ENCODE measurements around the gene MACROD2. TPM values are rescaled to one million over a fixed set of nuclear protein-coding genes. Genes with fewer than 3 reads are reported as not detected.

The MACROD2 gene
- total RNA-seq, 1 experiment from 2014 or later = 0.24 TPM

DNA sequence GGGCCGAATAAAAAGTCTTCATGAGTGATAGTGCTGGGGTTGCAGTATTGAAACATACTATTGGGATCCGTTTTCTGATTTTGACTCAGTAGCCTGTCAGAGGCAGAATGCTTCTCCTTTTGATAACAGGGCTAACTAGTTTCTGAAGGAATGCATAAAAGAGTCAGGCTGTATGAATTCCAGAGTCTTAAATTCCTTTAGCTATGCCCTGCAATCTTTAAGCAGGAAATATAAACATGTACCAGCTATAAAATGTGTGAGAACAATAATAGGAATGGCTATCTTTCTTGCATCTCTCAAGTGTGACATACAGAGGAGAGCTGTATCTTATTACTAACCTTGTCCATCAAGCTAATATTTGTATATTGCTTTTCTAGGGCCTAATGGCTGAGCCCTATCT lies 1660.8 kb downstream of the MACROD2 start:
- DNase-seq (ENCODE audit: low read depth) = no peak

DNA sequence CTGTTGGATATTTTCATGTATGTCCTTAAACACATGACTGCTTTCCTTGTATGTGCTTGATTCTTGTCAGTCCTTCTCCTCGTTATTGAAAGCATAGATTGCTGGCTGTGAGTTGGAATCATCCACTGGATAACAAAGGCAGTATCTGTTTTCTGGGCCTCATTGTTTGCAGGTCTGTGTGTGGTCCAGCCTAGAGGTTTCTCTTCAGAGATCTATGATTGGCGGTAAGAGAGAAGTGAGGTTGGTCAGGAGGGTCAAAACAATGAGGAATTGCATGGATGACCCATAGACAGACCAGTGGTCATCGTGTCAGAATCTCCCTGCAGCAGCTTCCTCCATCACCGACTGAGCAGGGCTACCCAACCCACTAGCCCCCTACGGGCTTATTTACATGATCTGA lies 1663.0 kb downstream of the MACROD2 start:
- DNase-seq (ENCODE audit: low read depth) = no peak

DNA sequence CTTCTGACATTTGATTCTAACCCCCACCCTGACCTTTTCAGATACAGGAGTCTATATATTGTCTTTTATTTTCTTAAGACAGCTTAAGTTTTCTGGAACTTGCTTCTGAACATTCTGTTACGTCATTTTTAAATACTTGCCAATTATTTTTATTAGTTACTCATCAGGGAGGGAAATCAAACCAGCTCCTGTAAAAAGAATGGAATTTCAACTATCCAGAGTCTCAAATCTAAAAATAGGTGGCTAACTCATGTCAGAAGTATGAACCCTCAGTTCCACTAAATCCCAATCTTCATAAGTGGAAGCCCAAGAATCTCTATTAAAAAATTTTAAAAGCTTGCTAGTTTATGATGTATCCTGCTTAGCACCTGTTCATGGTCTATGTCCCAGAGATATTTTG lies 1677.9 kb downstream of the MACROD2 start:
- DNase-seq (ENCODE audit: low read depth) = no peak

DNA sequence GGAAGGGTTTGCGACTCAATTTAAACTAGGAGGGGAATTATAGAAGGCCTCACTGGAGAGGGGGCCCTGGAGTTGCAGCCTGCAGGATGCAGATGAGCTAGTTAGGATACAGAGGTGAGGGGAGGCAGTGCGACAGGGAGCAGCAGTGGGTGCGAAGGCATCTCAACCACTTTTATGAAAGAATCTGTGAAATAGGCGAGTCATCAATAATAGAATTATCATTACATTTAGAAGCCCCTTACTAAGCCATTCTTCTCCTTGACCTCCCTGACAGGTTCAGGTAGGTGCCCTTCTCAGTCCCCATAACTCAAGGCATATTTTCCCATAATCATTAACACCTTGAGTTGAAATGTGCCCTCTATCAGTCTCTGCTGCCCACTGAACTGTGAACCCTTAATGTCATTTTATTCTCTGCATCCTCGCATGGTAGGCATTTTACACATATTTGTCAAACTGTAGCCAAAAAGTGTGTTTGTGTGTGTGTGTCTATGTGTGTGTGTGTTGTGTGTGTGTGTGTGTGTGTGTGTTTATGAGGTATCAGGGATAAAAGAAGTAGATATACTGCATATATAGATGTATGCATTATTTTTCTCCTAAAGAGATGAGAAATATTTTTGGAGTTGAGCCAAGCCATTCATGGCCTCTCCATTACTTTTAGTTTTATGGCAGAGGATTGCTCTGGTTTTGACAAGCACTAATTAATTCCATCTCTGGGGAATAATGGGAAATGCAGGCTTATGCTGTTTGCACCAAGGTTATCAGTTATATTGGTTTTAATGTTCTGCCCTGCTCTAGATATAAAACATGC lies 1679.1 kb downstream of the MACROD2 start:
- DNase-seq (ENCODE audit: low read depth) = no peak

DNA sequence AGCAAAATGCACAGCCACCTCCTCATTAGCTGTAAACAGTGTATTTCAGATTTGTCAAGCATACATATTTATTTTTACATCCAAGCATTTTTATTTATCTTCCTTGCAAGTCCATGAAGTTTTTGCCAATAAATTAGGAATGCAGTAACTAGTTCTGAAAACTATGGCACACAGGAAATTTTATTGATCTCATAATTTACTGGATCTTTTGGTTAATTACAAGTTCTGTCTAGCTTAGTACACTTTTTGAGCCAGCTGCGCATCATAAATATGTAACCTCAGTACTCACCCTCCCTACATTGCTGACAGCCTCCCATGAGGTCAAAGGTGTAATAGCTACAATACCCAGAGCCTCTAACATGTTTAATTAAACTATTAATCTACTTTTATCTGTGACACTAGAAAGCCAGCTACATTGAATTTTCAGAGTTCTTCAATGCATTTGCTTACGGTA lies 1679.8 kb downstream of the MACROD2 start:
- no peak for DNase-seq (ENCODE audit: low read depth)

DNA sequence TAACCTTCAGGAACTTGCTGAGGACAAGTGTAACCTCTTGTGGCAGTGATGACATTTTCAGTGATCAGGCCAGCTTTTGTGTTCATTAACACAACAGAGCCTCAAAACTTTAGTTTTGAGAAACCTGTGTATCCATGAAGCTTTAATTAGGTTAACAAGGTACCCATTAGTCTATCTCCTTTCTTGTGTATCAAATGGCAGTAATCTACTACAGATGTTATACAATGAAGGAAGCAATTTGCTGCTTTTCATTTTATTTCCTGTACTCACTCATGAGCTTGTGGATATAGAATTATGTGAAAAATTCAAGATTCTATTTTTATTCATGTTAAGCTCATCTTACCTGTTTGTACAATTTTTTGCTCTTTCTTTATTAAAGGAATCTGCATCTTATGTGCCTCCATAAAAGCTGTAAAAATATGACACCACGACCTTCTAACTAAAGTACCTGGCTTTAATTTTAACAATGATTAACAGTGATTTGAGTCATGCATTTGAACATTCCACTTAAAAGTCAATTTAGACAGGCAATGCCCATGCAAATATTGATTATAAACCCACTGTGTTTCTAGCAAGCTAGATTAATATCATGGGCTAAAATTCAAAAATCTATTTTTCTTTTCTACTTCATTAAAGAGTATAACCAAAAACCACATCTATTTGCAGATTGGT lies 1680.6 kb downstream of the MACROD2 start:
- DNase-seq (ENCODE audit: low read depth) = no peak

DNA sequence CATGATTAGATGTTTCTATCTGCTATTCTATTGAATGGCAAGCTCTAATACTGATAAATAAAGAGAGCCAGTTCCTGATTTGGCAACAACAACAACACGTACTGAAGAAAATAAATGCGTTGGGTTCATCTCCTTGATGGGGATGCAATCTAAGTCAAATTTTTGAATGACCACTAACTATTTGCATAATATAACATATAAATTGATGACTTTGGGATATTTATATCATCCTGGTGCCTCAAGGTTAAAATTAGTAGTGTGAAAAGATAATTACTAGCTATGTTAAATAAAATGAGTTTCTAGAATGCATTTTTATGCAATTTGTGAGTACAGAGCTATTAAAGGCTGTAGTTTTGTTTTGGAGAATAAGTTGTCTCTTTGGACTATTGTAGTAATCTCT lies 1681.5 kb downstream of the MACROD2 start:
- DNase-seq (ENCODE audit: low read depth) = no peak

DNA sequence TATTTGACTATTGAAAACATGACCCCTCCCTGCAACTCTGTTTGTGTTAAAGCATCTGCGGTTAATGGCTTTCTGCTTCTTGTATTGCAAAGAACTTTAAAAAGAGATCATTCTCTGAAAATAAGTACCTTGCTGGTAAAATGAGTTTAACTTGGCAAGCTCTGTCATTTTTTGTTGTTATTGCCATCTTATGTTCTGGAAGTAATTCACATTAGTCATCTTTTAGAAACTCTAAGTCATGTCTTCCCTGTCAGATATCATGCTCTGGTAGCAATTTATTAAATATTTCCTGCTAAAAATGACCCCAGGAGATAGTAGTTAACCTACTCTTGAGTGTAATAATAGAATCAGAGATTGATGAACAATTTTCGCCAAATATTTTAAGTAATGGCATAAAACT lies 1687.4 kb downstream of the MACROD2 start:
- DNase-seq (ENCODE audit: low read depth) = no peak

DNA sequence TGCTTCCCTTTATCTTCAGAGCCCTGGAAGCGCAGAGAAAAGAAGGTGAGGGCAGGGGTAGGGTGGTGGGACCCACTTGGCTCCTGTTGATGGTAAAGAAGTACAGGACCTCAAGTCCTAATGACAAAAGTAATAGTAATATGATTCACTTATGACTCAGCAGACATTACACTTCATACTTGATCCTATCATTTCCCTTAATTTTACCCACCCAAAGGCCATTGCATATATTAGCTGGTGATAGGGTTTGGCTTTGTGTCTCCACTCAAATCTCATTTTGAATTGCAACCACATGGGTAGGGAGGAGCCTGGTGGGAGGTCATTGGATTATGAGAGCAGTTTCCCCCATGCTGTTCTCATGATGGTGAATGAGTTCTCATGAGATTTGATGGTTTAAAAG lies 1697.3 kb downstream of the MACROD2 start:
- DNase-seq (ENCODE audit: low read depth) = no peak

DNA sequence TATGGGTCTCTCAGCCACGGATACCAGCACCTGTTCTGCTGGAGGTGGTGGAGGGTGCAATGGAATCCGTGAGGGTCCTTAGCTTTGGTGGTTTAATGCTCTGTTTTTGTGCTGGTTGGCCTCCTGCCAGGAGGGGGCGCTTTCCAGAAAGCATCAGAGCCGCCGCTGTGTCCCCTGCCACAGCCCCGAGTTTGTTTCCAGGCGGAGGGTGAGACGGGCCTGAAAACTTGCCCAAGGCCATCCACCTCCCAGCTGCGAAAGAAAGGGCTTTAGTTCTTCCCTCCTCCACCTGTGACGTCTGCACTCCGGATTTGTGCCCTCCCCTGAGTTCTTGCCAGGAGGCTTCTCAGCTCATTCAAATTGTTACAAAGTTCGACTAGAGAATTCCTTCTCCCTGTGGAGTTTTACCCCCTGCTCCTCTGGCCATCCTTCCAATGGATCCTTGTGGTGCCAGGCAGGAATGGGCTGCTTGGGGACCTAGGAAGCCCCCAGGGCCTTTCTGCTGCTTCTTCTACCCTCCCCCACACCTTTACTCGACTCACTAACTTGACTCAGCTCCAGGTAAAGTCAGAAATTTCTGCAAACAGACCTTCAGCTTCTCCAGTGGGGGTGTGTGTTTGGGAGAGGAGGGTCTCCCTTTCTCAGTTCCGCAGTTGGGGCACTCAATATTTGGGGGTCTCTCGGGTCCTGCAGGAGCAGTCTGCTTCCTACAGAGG lies 1704.3 kb downstream of the MACROD2 start:
- DNase-seq (ENCODE audit: low read depth) = no peak

DNA sequence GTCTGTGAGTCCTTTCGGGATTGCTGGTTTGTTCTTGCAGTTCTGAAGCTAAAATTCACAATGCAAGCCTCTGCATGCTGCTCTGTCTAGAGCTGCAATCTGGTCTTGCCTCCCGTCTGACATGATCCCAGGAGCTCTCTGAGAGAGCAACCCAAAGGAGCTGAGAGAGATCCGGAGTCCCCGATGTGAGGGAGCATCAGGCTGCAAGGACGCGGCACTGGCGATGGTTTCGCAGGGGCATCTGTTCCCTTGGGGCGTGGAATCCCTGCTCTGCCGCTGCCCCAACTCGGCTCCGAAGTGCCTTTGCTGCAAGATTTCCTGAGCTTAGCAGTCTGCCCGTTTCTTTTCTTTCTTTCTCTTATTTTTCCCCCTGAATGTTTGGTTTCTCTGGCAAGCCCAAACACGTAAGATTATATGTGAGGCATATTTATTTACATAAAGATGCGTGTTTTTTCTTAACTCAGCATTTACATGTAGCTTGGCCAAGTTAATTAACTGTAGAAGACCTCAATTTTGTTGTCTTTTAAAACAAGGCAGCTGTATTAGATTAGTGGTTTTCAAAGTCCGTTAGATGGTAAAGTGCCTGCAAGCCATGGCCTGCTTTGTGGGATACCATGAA lies 1704.9 kb downstream of the MACROD2 start:
- no peak for DNase-seq (ENCODE audit: low read depth)

DNA sequence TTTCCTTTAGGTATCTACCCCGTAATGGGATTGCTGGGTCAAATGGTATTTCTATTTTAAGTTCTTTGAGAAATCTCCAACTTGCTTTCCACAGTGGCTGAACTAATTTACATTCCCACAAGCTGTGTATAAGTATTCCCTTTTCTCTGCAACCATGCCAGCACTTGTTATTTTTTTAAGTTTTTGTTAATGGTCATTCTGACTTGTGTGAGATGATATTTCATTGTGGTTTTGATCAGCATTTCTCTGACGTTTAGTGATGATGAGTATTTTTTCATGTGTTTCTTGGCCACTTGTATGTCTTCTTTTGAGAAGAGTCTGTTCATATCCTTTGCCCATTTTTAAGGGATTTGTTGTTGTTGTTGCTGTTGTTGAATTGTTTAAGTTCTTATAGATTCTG lies 1706.8 kb downstream of the MACROD2 start:
- DNase-seq (ENCODE audit: low read depth) = no peak

DNA sequence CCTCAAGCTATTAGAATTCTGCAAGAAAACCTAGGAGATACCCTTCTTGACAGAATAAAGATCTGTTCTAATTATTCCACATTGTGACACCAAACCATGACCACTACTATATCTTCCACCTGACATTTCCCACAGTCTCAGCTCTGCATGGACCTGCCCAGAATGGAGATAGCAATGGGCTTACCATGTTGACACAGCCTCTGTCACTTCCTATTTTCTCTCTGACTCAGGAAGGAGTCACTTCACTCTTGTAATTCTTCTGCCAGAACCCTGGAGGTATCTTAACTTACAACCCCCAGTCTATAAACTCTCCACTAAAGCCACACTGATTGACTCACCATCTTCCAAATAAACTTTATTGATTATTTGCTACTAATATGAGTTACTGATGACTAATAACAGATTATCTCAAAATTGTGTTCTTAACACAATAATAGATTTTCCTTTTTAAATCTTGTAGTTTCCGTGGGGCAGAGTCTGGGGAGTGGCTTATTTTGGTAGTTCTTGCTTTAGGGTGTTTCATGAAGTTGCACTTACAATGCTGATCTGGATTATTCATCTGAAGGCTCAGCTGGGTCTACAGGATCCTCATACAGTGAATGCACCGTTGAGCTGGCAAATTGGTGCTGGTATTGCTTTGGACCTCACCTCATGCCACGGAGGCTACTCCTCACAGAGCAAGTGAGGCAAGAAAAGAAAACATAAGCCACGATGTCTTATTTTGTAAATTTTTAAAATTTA lies 1708.0 kb downstream of the MACROD2 start:
- DNase-seq (ENCODE audit: low read depth) = peak; percentile 17

DNA sequence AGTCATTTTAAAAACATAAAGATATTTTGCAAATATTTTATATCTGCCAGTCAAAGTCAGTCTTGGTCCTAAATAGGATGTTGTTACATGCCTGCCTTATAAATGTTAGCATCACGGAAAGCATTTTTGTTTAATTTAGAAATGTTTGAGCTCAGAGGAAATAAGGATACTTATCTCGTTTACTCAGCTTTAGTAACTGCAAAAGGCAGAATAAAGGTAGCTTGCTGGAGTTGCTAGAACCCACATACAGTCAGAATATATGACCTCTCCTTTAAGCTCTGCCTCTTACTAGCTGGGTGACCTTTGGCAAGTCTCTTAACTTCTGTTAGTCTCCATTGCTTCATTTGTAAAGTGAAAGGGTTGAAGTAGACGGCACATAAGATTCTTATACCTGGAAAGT lies 1710.7 kb downstream of the MACROD2 start:
- DNase-seq (ENCODE audit: low read depth) = no peak

DNA sequence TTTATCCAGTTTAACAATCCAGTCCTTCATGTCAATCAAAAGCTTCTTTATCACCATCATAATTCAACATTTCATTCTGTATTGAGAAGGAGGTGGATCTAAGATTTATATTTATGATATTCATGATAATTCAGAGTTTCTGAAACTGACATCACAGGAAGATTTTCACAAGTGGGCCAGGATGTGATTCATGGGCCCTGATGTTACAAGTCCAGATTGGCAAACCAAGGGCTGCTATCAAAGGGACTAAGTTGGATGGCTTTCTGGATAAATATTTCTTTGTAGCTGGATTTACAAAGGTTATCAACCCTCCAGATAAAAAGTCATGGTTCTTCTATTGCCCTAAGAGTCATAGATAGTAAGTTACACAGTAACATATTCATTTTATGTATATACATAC lies 1711.4 kb downstream of the MACROD2 start:
- DNase-seq (ENCODE audit: low read depth) = no peak

DNA sequence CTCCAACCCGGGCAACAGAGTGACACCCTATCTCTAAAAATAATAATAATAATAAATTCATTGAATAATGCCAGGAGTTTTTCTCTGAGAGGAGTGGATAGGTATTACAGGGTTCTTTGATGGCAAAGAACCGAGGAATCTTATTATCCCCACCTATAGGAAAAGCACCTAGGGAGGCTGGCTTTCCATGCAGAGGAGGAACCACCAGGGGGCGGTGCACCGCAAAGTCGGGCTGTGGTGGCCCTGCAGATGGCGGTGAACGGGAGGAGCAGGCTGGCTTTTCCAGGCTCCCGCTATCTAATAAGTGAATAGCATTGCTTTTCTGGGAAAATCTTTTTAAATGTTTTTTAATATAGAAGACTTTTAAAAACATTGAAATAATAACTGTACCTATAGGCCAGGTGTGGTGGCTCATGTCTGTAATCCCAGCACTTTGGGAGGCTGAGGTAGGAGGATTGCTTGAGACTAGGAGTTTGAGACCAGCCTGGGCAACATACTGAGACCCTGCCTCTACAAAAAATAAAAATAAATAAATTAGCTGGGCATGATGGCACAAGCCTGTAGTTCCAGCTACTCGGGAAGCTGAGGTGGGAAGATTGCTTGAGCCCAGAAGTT lies 1713.8 kb downstream of the MACROD2 start:
- DNase-seq (ENCODE audit: low read depth) = no peak

DNA sequence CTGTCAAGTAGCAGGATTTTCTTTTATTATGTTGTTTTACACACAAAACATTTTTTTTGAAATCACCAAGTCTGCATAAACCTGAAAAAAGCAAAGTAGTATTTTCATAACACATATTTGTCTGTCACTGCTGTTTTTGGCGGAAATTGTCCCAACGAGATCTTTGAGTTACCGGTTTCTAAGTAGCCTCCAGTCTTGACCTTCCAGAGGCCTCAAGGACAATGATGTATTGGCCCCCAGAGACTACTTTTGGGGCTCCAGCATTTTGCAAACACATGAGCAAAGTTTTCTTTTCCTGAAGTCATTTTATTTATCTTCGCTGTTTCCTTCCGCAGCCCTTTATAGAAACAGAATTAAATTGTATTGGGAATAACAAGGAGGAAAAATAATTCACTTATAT lies 1715.3 kb downstream of the MACROD2 start:
- DNase-seq (ENCODE audit: low read depth) = no peak

DNA sequence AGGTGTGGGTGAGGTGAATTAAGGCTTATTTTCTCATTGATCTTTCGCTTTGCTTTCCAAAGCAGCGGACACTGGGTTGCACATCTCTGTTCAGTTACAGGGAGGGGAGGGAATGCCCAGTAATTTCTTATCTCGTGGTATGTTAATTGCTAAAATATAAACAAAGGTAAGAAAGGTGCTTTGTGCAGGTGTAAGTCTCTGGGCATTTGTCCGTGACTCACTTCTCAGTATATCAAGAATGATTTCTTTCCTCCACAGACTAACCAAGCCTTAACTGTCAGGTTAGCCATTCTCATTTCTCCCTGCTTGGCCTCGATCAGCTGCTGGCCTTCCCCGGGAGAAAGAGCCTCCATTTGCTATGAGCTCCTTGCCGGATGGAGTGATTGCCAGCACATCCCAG lies 1715.9 kb downstream of the MACROD2 start:
- no peak for DNase-seq (ENCODE audit: low read depth)

DNA sequence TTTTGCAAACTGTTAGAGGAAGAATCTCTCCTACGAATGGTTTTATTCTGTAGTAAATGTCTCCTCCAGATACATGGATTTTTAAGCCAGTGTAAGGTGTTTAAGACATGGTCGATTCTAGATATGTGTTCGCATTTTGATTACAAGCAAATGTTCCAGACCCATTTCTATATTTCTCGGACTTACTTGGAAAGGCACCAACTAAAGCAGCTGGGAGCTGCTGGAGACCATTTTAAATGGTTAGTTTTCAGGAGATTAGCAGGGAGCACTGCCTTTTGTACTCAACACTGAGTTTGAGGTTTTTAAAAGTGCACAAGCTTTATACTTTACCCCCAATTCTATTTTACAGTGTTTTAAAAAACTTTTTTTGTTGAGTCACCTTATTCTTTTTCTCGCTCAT lies 1720.9 kb downstream of the MACROD2 start:
- no peak for DNase-seq (ENCODE audit: low read depth)

DNA sequence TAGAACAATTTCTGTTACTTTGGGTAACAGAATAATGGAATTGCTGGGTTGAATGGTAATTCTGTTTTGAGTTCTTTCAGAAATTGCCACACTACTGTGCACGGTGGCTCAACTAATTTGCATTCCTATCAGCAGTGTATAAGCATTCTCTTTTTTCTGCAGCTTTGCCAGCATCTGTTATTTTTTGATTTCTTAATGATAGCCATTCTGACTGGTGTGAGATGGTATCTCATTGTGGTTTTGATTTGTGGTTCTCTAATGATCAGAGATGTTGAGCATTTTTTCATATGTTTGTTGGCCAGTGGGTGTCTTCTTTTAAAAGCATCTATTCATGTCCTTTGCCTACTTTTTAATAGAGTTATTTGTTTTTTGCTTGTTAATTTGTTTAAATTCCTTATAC lies 1731.1 kb downstream of the MACROD2 start:
- no peak for DNase-seq (ENCODE audit: low read depth)

DNA sequence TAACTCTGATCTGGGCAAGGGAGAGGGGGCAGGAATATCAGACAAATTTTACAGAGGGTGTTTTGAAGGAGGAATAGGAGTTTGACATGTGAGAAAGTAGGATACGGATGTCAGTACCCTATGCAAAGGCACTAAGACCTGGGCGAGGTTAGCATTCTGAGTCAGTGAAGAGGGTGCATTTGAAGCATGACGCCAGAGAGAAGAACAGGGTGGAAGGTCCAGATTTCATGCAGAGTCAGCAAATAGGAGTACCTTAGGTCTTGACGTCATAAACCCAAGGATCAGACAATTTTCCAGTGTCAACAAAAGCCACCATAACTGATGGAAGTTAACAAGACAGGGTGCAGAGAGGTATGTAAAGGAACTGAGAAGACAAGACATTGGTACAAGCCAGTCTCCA lies 1738.7 kb downstream of the MACROD2 start:
- DNase-seq (ENCODE audit: low read depth) = no peak

Measured in RPMI7951 (cell line).